ENCODE measurements around the gene CLCNKB. TPM values are rescaled to one million over a fixed set of nuclear protein-coding genes. Genes with fewer than 3 reads are reported as not detected.

CLCNKB gene
- total RNA-seq, 2 donors from 2014 or later, result 3.9 to 4.6 TPM

DNA sequence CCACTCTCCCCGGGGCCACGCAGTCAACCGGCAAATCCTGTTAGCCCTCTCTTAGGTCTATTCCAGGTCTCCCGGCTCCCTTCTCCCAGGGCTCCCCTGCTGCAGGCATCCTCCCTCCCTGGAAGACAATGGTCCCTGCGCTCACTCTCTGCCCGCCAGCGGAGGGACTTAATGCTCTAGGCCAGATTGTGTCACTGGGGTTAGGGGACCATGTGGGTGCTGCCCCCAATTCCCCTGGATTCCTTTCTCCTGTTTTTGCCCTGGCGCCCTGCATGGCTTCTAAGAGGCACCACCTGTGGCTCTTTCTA, 21.6 kb downstream of the CLCNKB start:
- TF ChIP-seq, protein P1, sequence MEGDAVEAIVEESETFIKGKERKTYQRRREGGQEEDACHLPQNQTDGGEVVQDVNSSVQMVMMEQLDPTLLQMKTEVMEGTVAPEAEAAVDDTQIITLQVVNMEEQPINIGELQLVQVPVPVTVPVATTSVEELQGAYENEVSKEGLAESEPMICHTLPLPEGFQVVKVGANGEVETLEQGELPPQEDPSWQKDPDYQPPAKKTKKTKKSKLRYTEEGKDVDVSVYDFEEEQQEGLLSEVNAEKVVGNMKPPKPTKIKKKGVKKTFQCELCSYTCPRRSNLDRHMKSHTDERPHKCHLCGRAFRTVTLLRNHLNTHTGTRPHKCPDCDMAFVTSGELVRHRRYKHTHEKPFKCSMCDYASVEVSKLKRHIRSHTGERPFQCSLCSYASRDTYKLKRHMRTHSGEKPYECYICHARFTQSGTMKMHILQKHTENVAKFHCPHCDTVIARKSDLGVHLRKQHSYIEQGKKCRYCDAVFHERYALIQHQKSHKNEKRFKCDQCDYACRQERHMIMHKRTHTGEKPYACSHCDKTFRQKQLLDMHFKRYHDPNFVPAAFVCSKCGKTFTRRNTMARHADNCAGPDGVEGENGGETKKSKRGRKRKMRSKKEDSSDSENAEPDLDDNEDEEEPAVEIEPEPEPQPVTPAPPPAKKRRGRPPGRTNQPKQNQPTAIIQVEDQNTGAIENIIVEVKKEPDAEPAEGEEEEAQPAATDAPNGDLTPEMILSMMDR (IDR thresholded peaks at IDR 0.05), result no peak

DNA sequence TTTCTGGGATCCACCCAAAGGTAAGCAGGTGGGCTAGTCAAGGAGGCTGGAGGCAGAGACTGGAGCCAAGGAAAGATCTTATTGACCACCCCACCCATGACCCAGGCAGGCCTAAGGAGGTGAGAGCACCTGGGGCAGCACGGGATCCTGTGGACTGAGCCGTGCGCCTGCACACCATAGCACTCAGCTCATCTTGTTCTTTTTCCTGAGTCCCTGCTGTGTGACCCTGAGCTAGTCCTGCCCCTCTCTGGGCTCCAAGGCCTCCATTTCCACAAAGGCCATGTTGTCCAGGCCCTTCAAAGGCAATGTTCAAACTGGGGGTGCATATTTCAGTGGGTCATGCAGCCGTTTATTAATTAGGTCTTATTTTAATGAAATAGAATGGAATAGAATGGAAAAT, 22.7 kb downstream of the CLCNKB start:
- H3K36me3 ChIP-seq, result no peaks in the 10 kb centered on the region
- H3K27me3 ChIP-seq, result no peaks in the 10 kb centered on the region
- DNase-seq (ENCODE audit: low spot score), result no peak
- H3K9me3 ChIP-seq, result no peaks in the 10 kb centered on the region
- no peak overlapping the region for H3K4me3 ChIP-seq
- H3K4me1 ChIP-seq, result peaks cover 0 to 32% of the 10 kb centered on the region in 2 donors
- TF ChIP-seq, protein P1 (IDR thresholded peaks at IDR 0.05), result no peak
- H3K27ac ChIP-seq, result no peak overlapping the region

More for the DNA sequence above, 21.6 kb downstream of the CLCNKB start:
- no peak overlapping the region for H3K27ac ChIP-seq
- peaks cover 0 to 32% of the 10 kb centered on the region in 2 donors for H3K4me1 ChIP-seq
- no peak for DNase-seq (ENCODE audit: low spot score)
- no peaks in the 10 kb centered on the region for H3K27me3 ChIP-seq
- H3K4me3 ChIP-seq, result no peak overlapping the region
- H3K36me3 ChIP-seq, result no peaks in the 10 kb centered on the region
- H3K9me3 ChIP-seq, result no peaks in the 10 kb centered on the region

- TF ChIP-seq, protein P1 (IDR thresholded peaks at IDR 0.05), result no peak
- H3K27me3 ChIP-seq, result no peaks in the 10 kb centered on the region
- H3K27ac ChIP-seq, result no peak overlapping the region
- no peak for DNase-seq (ENCODE audit: low spot score)
- no peaks in the 10 kb centered on the region for H3K9me3 ChIP-seq
- no peaks in the 10 kb centered on the region for H3K36me3 ChIP-seq
- no peak overlapping the region for H3K4me3 ChIP-seq
- H3K4me1 ChIP-seq, result peaks cover 0 to 32% of the 10 kb centered on the region in 2 donors
Measured at GRCh38 chr1:16067127-16067768, 23.7 kb downstream of the CLCNKB start.

GRCh38 chr1:16067933-16068332, 24.4 kb downstream of the CLCNKB start:
- no peaks in the 10 kb centered on the region for H3K27me3 ChIP-seq
- peaks cover 0 to 37% of the 10 kb centered on the region in 2 donors for H3K4me1 ChIP-seq
- H3K27ac ChIP-seq, result peak overlapping the region; percentile 34 to 56
- no peaks in the 10 kb centered on the region for H3K9me3 ChIP-seq
- no peak for DNase-seq (ENCODE audit: low spot score)
- TF ChIP-seq, protein P1 (IDR thresholded peaks at IDR 0.05), result no peak
- no peaks in the 10 kb centered on the region for H3K36me3 ChIP-seq
- H3K4me3 ChIP-seq, result no peak overlapping the region

DNA sequence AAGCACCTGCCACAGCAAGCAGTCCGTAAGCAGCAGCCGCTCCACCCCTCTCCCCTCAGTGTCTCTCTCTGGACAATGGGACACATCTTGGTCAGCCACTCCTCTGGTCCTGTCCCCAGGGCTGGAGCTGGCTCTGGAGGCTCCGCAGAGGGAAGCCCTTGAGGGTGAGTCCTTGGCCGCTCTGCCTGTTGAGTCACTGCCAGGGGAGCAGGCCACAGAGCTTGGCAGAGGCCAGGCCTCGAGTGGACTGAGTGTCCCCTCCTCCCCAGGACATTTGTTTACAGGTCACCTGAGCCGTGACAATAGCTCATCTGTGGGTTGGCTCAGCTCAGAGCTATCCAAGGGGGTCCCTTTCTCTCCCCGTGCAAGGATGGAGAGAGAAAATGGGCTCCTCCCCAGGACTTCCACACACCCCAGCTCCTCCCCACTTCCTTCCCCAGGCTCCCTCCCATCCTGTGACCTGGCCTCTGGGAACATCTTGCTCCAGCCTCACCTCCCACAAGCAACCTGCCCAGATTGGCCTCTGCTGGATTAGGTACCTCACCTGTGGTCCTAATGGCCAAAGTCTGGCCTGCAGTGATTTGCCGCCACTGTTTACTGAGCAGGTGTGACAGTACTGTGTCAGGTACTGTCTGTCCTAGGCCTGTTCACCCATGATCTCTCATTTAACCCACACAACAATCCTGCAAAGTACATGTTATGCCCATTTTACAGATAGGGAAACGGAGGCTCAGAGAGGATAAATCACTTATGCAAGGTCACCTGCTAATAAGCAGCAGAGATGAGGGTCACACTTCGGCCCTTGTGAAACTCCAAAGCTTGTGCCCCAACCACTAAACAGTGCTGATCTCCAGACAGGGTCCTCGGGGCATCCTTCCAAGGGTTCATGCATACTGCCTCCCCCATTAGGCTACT, 25.0 kb downstream of the CLCNKB start:
- H3K27me3 ChIP-seq, result no peaks in the 10 kb centered on the region
- no peaks in the 10 kb centered on the region for H3K9me3 ChIP-seq
- peak overlapping the region; percentile 34 to 56 for H3K27ac ChIP-seq

More for the DNA sequence above, 25.0 kb downstream of the CLCNKB start:
- TF ChIP-seq, protein P1 (IDR thresholded peaks at IDR 0.05), result no peak
- no peak for DNase-seq (ENCODE audit: low spot score)
- no peak overlapping the region for H3K4me3 ChIP-seq
- H3K4me1 ChIP-seq, result peaks cover 0 to 42% of the 10 kb centered on the region in 2 donors
- H3K36me3 ChIP-seq, result no peaks in the 10 kb centered on the region
